ENCODE data around the gene MED13. TPM values are rescaled to one million over a fixed set of nuclear protein-coding genes. Genes with fewer than 3 reads are reported as not detected.
"Not testable (repeated sequence)": the region's sequence is repeated elsewhere in the genome, so short reads cannot be mapped to it uniquely, and the experiment has no call there.

The MED13 gene
- total and polyA plus RNA-seq, 2 donors (not counting 1 experiment from before 2014, with no cell fraction given): 36.2 to 47.1 TPM

GRCh38 chr17:61928101-61928436 is 137.0 kb downstream of the MED13 start:
- no peaks in the 10 kb centered on the region for H3K36me3 ChIP-seq (ENCODE audit: control insufficient read depth, insufficient read depth, low read length)
- no peaks in the 10 kb centered on the region for H3K9me3 ChIP-seq (ENCODE audit: control insufficient read depth, insufficient read depth, low read depth, low read length)
- H3K79me2 ChIP-seq (ENCODE audit: control insufficient read depth, insufficient read depth, low read length): peaks cover 4% of the 10 kb centered on the region
- no peak for DNase-seq (ENCODE audit: low read depth in 2 of 2)
- no peak overlapping the region for H3K9ac ChIP-seq (ENCODE audit: insufficient read depth, low read length)
- H4K20me1 ChIP-seq (ENCODE audit: control insufficient read depth, extremely low read depth, insufficient read depth, low read length): no peaks in the 10 kb centered on the region
- peak overlapping the region; percentile 88 for H2AFZ ChIP-seq (ENCODE audit: low read length)
- H3K27me3 ChIP-seq (ENCODE audit: control insufficient read depth, insufficient read depth, low read length): no peaks in the 10 kb centered on the region
- H3K4me1 ChIP-seq (ENCODE audit: control insufficient read depth, extremely low read depth, insufficient read depth, low read length): peaks cover 3% of the 10 kb centered on the region
- H3K27ac ChIP-seq (ENCODE audit: insufficient read depth, low read length): peak overlapping the region; percentile 92
- peak overlapping the region; percentile 49 for H3K4me2 ChIP-seq (ENCODE audit: extremely low read depth, insufficient read depth, low read length)
- H3K4me3 ChIP-seq (replicated peaks in 1 of 4; ENCODE audit: control extremely low read depth in 1 of 4, insufficient read depth in 1 of 4, low read depth in 3 of 4, low read length in 4 of 4): peak overlapping the region in 2 of 4 experiments; percentile 89 to 90
- TF ChIP-seq EZH2 (IDR thresholded peaks at IDR 0.05; ENCODE audit: low read length, missing control alignments): no peak
- TF ChIP-seq, protein P1, sequence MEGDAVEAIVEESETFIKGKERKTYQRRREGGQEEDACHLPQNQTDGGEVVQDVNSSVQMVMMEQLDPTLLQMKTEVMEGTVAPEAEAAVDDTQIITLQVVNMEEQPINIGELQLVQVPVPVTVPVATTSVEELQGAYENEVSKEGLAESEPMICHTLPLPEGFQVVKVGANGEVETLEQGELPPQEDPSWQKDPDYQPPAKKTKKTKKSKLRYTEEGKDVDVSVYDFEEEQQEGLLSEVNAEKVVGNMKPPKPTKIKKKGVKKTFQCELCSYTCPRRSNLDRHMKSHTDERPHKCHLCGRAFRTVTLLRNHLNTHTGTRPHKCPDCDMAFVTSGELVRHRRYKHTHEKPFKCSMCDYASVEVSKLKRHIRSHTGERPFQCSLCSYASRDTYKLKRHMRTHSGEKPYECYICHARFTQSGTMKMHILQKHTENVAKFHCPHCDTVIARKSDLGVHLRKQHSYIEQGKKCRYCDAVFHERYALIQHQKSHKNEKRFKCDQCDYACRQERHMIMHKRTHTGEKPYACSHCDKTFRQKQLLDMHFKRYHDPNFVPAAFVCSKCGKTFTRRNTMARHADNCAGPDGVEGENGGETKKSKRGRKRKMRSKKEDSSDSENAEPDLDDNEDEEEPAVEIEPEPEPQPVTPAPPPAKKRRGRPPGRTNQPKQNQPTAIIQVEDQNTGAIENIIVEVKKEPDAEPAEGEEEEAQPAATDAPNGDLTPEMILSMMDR (conservative IDR thresholded peaks at IDR 0.05 in 1 of 2, IDR thresholded peaks at IDR 0.05 in 1 of 2; ENCODE audit: low read depth in 1 of 2, low read length in 2 of 2): no peak

DNA sequence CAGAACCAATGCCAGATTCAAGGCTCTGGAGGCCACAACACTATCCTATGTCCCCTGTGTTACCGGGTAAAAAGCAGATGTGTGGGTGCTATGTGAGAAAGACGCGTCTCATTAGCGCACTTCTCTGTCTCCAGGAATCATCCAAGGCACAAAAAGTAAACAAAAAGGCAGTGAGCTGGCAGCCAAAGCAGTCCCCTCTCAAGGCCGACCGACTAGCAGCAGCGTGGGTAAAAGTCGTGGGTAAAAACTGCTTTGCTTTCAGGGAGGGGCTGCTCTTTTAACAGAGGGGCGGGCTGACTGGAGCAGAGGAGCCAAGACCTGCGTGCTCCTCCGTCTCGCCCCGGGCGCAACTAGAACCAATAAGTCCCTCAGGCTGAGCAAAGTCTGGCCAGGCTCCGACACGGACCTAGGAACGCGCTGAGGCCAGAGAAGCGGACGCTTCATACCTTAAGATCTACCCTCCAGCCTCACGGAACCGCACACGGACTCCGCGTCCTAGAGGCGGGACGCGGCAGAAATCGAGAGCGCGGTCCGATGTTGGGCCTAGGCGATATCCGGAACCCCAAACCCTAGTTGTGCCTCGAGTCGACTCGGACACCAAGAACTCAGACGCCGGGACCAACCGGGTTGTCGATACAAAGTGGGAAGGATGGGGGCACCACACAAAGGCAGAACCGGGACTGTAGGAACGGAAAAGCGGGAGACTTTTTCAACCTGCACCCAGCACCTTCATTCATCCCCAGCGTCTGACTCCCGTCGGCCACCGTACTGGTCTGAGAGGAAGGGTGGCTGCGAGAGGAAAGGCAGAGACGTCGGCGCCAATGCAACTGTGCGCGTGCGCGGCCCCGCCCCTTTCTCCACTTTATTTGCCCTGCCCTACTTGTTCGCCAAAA is 137.6 kb downstream of the MED13 start, which contains the start of gene INTS2:
INTS2 (minus strand) TSS at position 775 of the 893 bp plus-strand sequence. CDS start 1,338 bp downstream, outside the sequence.
- peaks cover 3% of the 10 kb centered on the region for H3K4me1 ChIP-seq (ENCODE audit: control insufficient read depth, extremely low read depth, insufficient read depth, low read length)
- no peak for TF ChIP-seq EZH2 (IDR thresholded peaks at IDR 0.05; ENCODE audit: low read length, missing control alignments)
- TF ChIP-seq, protein P1 (conservative IDR thresholded peaks at IDR 0.05 in 1 of 2, IDR thresholded peaks at IDR 0.05 in 1 of 2; ENCODE audit: low read depth in 1 of 2, low read length in 2 of 2): no peak

GRCh38 chr17:61926826-61927207 is 138.3 kb downstream of the MED13 start:
- H2AFZ ChIP-seq (ENCODE audit: low read length): peak overlapping the region; percentile 75
- H3K9me3 ChIP-seq (ENCODE audit: control insufficient read depth, insufficient read depth, low read depth, low read length): no peaks in the 10 kb centered on the region
- TF ChIP-seq, protein P1 (conservative IDR thresholded peaks at IDR 0.05 in 1 of 2, IDR thresholded peaks at IDR 0.05 in 1 of 2; ENCODE audit: low read depth in 1 of 2, low read length in 2 of 2): no peak
- no peak for TF ChIP-seq EZH2 (IDR thresholded peaks at IDR 0.05; ENCODE audit: low read length, missing control alignments)
- H3K4me1 ChIP-seq (ENCODE audit: control insufficient read depth, extremely low read depth, insufficient read depth, low read length): peaks cover 3% of the 10 kb centered on the region
- DNase-seq (ENCODE audit: low read depth in 2 of 2): peak; percentile 53 to 64
- H3K9ac ChIP-seq (ENCODE audit: insufficient read depth, low read length): peak overlapping the region; percentile 83
- peaks cover 4% of the 10 kb centered on the region for H3K79me2 ChIP-seq (ENCODE audit: control insufficient read depth, insufficient read depth, low read length)
- H3K27ac ChIP-seq (ENCODE audit: insufficient read depth, low read length): peak overlapping the region; percentile 92
- no peaks in the 10 kb centered on the region for H3K27me3 ChIP-seq (ENCODE audit: control insufficient read depth, insufficient read depth, low read length)
- no peaks in the 10 kb centered on the region for H3K36me3 ChIP-seq (ENCODE audit: control insufficient read depth, insufficient read depth, low read length)
- H3K4me3 ChIP-seq (replicated peaks in 1 of 4; ENCODE audit: control extremely low read depth in 1 of 4, insufficient read depth in 1 of 4, low read depth in 3 of 4, low read length in 4 of 4): peak overlapping the region; percentile 74 to 90 (median 88)
- H3K4me2 ChIP-seq (ENCODE audit: extremely low read depth, insufficient read depth, low read length): peak overlapping the region; percentile 90
- H4K20me1 ChIP-seq (ENCODE audit: control insufficient read depth, extremely low read depth, insufficient read depth, low read length): no peaks in the 10 kb centered on the region

More for the DNA sequence above, 137.6 kb downstream of the MED13 start, which contains the start of gene INTS2:
- Histone ChIP-seq H3K9me3 (ENCODE audit: control insufficient read depth, insufficient read depth, low read depth, low read length) (no peaks in the 10 kb centered on the region), H2AFZ (ENCODE audit: low read length) (peak within 1 kb of the TSS; percentile 88), H3K4me3 (replicated peaks in 1 of 4; ENCODE audit: control extremely low read depth in 1 of 4, insufficient read depth in 1 of 4, low read depth in 3 of 4, low read length in 4 of 4) (peak within 1 kb of the TSS; percentile 74 to 90 (median 88)), H3K27ac (ENCODE audit: insufficient read depth, low read length) (peak within 1 kb of the TSS; percentile 92), H3K9ac (ENCODE audit: insufficient read depth, low read length) (peak within 1 kb of the TSS; percentile 83), H3K36me3 (ENCODE audit: control insufficient read depth, insufficient read depth, low read length) (no peaks in the 10 kb centered on the region), H3K27me3 (ENCODE audit: control insufficient read depth, insufficient read depth, low read length) (no peaks in the 10 kb centered on the region), H3K4me2 (ENCODE audit: extremely low read depth, insufficient read depth, low read length) (peak within 1 kb of the TSS; percentile 90), H4K20me1 (ENCODE audit: control insufficient read depth, extremely low read depth, insufficient read depth, low read length) (no peaks in the 10 kb centered on the region), H3K79me2 (ENCODE audit: control insufficient read depth, insufficient read depth, low read length) (peaks cover 4% of the 10 kb centered on the region)
- DNase-seq (ENCODE audit: low read depth in 2 of 2): peak; percentile 96 to 97

GRCh38 chr17:61915162-61915561 is 149.9 kb downstream of the MED13 start:
- not testable (repeated sequence) for H3K27ac ChIP-seq (ENCODE audit: insufficient read depth, low read length); H2AFZ ChIP-seq (ENCODE audit: low read length); H3K9ac ChIP-seq (ENCODE audit: insufficient read depth, low read length); H3K9me3 ChIP-seq (ENCODE audit: control insufficient read depth, insufficient read depth, low read depth, low read length); H3K36me3 ChIP-seq (ENCODE audit: control insufficient read depth, insufficient read depth, low read length); H3K4me1 ChIP-seq (ENCODE audit: control insufficient read depth, extremely low read depth, insufficient read depth, low read length); H4K20me1 ChIP-seq (ENCODE audit: control insufficient read depth, extremely low read depth, insufficient read depth, low read length); H3K79me2 ChIP-seq (ENCODE audit: control insufficient read depth, insufficient read depth, low read length); H3K27me3 ChIP-seq (ENCODE audit: control insufficient read depth, insufficient read depth, low read length); H3K4me2 ChIP-seq (ENCODE audit: extremely low read depth, insufficient read depth, low read length); H3K4me3 ChIP-seq (replicated peaks in 1 of 4; ENCODE audit: control extremely low read depth in 1 of 4, insufficient read depth in 1 of 4, low read depth in 3 of 4, low read length in 4 of 4); DNase-seq (ENCODE audit: low read depth in 2 of 2)

Measured in fibroblast of lung (primary cell).